ENCODE data around the gene PLCB1. TPM values are rescaled to one million over a fixed set of nuclear protein-coding genes. Genes with fewer than 3 reads are reported as not detected.

Gene PLCB1
- total and polyA plus RNA-seq, 2 donors (not counting 3 experiments of a cell fraction or from before 2014, with no cell fraction given), result 10.2 to 53.4 TPM

DNA sequence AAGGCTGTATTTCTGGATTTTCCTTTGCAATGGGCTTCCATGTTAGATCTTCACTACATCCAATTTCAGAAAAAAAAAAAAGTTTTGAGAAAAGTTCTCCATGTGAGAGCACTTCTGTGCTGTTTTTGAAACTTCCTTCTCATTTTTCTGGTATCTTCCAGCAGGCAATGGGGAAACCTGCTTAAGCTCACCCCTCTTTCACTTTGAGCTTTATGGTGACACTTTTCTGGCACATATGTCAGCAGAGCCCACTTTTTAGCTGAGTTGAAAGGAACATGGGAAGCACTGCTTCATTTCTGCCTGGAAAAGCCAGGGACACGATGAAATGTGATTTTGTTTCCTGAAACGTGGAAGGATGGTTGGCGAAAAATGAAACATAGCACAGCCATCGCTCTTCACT lies 293.7 kb downstream of the PLCB1 start:
- H3K79me2 ChIP-seq (ENCODE audit: control insufficient read depth, insufficient read depth, low read length), result no peaks in the 10 kb centered on the region
- no peaks in the 10 kb centered on the region for H3K9me3 ChIP-seq (replicated peaks; ENCODE audit: control insufficient read depth, insufficient read depth, low read length)
- CTCF ChIA-PET, result interaction anchor here (1.0 kb wide), 1 partner anchor 14 kb away, joined by 3 read pairs; no protein-coding TSS in a partner anchor
- BruUV-seq (replicated peaks), result no TSS peak
- no peak overlapping the region for H3K4me3 ChIP-seq (replicated peaks in 1 of 3; ENCODE audit: insufficient read depth in 1 of 3, low read depth in 1 of 3, low read length in 3 of 3)
- TF ChIP-seq, protein P1, sequence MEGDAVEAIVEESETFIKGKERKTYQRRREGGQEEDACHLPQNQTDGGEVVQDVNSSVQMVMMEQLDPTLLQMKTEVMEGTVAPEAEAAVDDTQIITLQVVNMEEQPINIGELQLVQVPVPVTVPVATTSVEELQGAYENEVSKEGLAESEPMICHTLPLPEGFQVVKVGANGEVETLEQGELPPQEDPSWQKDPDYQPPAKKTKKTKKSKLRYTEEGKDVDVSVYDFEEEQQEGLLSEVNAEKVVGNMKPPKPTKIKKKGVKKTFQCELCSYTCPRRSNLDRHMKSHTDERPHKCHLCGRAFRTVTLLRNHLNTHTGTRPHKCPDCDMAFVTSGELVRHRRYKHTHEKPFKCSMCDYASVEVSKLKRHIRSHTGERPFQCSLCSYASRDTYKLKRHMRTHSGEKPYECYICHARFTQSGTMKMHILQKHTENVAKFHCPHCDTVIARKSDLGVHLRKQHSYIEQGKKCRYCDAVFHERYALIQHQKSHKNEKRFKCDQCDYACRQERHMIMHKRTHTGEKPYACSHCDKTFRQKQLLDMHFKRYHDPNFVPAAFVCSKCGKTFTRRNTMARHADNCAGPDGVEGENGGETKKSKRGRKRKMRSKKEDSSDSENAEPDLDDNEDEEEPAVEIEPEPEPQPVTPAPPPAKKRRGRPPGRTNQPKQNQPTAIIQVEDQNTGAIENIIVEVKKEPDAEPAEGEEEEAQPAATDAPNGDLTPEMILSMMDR (IDR thresholded peaks at IDR 0.05; ENCODE audit: extremely low read depth in 1 of 2, insufficient read depth in 1 of 2, low read depth in 1 of 2, low read length in 2 of 2), result no peak
- TF ChIP-seq POLR2AphosphoS5 (IDR thresholded peaks at IDR 0.05; ENCODE audit: insufficient read depth, low read depth, low read length) (no peak), EZH2 (IDR thresholded peaks at IDR 0.05; ENCODE audit: borderline replicate concordance, low read depth, low read length, severe bottlenecking) (no peak), FOS (IDR thresholded peaks at IDR 0.05; ENCODE audit: borderline replicate concordance, insufficient read depth, low read length) (no peak), POLR2A (IDR thresholded peaks at IDR 0.05; ENCODE audit: low read depth, low read length) (no peak), JUN (IDR thresholded peaks at IDR 0.05; ENCODE audit: borderline replicate concordance, insufficient read depth, insufficient read length, low read depth) (no peak), GATA2 (IDR thresholded peaks at IDR 0.05; ENCODE audit: insufficient read depth, insufficient read length, low read depth, low read length) (no peak), MYC (IDR thresholded peaks at IDR 0.05; ENCODE audit: low read depth, low read length) (no peak)
- TF ChIP-seq, protein P2, sequence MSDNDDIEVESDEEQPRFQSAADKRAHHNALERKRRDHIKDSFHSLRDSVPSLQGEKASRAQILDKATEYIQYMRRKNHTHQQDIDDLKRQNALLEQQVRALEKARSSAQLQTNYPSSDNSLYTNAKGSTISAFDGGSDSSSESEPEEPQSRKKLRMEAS (IDR thresholded peaks at IDR 0.05; ENCODE audit: insufficient read depth, insufficient read length), result no peak
- DNase-seq (ENCODE audit: low read depth, low spot score) (no peak), FAIRE-seq (no peak)
- no peaks in the 10 kb centered on the region for H3K9me1 ChIP-seq (replicated peaks; ENCODE audit: control insufficient read depth, extremely low read depth, insufficient read depth, low read length)
- intact Hi-C loops (cut with micrococcal nuclease) (no loop called here), dilution Hi-C loops (cut with MboI; ENCODE audit: extremely low pct_ligation_motif_present, low sequenced_read_pairs) (no loop called here)
- H3K27ac ChIP-seq (ENCODE audit: insufficient read depth, low read depth, low read length), result no peak overlapping the region
- H2AFZ ChIP-seq (ENCODE audit: low read depth, low read length), result no peak overlapping the region
- H3K4me2 ChIP-seq (ENCODE audit: insufficient read depth, low read length), result no peak overlapping the region
- H4K20me1 ChIP-seq (replicated peaks; ENCODE audit: control insufficient read depth, extremely low read depth, insufficient read depth, low read length), result no peaks in the 10 kb centered on the region
- no peak overlapping the region for H3K9ac ChIP-seq (replicated peaks; ENCODE audit: extremely low read depth, insufficient read depth, low read length)
- H3K36me3 ChIP-seq (ENCODE audit: control insufficient read depth in 2 of 2, extremely low read depth in 1 of 2, insufficient read depth in 2 of 2, low read length in 2 of 2), result no peaks in the 10 kb centered on the region
- H3K4me1 ChIP-seq (ENCODE audit: control insufficient read depth, extremely low read depth, insufficient read depth, low read length), result peaks cover 8% of the 10 kb centered on the region
- POLR2A ChIA-PET, result no interaction called here
- H3K27me3 ChIP-seq (ENCODE audit: control insufficient read depth in 2 of 2, insufficient read depth in 2 of 2, low read length in 2 of 2), result no peaks in the 10 kb centered on the region
